K562 (cell line): ENCODE data around the gene UNC79. TPM values are rescaled to one million over a fixed set of nuclear protein-coding genes. Genes with fewer than 3 reads are reported as not detected.

Experiments used
- ATAC-seq: fragments of 200-7000 bp; cut with Tn5 transposase; 3 replicates; pipeline ENCODE4 v1.9.1; 2020; ENCODE audit warnings: moderate library complexity
- BruUV-seq: library from RNA; stranded (reverse); fragments of 400-500 nt; replicated peaks from 2 replicates; lab custom pipeline; 2021; lab: Mats Ljungman, UMichigan
- CTCF ChIA-PET: fragments of 300-600 bp; formaldehyde crosslinking; extraction: SDS; loops from one replicate; lab custom pipeline; 2021; ENCODE audit warnings: low intra/inter-chr PET ratio; lab: Yijun Ruan, JAX
- POLR2A ChIA-PET: fragments of 300-600, 350-650 bp; sonication (Branson Sonifier 250); formaldehyde crosslinking; extraction: SDS; loops from one replicate; lab custom pipeline; 2021; ENCODE audit warnings: antibody characterized with exemption, inconsistent platforms; lab: Yijun Ruan, JAX
- DNase-seq, 4 experiments: peaks; one replicate each; pipeline versions ENCODE4 v3.0.0 to v3.0.0-alpha.2; 2011 to 2018; ENCODE audit warnings: low spot score in 3 of 4, mixed read lengths in 3 of 4; ENCODE audit errors: extremely low read depth in 1 of 4
- FAIRE-seq: peaks from 2 replicates; lab custom pipeline; 2011; peaks lifted over from hg19 to GRCh38; lab: Jason Lieb, UNC
- H2AFZ ChIP-seq: 2 replicates; pipeline ENCODE4 v1.6.0; 2011; ENCODE audit warnings: low read depth, low read length, control low read depth, inconsistent platforms
- H3K27ac ChIP-seq: fragments of 200-600 bp; 3 replicates; pipeline ENCODE4 v1.8.0; 2011; ENCODE audit warnings: low read depth, mild to moderate bottlenecking, control low read depth, inconsistent platforms, low read length, moderate library complexity, mixed read lengths; ENCODE audit errors: extremely low read depth
- H3K27me3 ChIP-seq, 2 experiments: fragments of 300-600 bp in 1 of 2; 2 replicates in 1 of 2; 3 replicates in 1 of 2; pipeline versions ENCODE4 v1.6.0 to v1.8.0; 2011; ENCODE audit warnings: inconsistent platforms in 2 of 2, low read length in 2 of 2, mild to moderate bottlenecking in 1 of 2, mixed read lengths in 1 of 2, moderate library complexity in 1 of 2; ENCODE audit not compliant: control insufficient read depth in 2 of 2, insufficient read depth in 2 of 2
- H3K36me3 ChIP-seq: fragments of 300-600 bp; 3 replicates; pipeline ENCODE4 v1.8.0; 2011; ENCODE audit warnings: mild to moderate bottlenecking, low read length, inconsistent platforms; ENCODE audit not compliant: control insufficient read depth, insufficient read depth
- H3K4me1 ChIP-seq, 2 experiments: fragments of 200-600 bp in 1 of 2; replicated peaks in 1 of 2; 2 replicates in 1 of 2; 3 replicates in 1 of 2; pipeline versions ENCODE4 v1.5.1 to v1.8.0; 2011; ENCODE audit warnings: inconsistent platforms in 2 of 2, low read length in 2 of 2, mild to moderate bottlenecking in 1 of 2, mixed read lengths in 1 of 2, moderate library complexity in 1 of 2; ENCODE audit not compliant: control insufficient read depth in 2 of 2, insufficient read depth in 2 of 2
- H3K4me2 ChIP-seq: 2 replicates; pipeline ENCODE4 v1.6.1; 2011; ENCODE audit warnings: low read length, control low read depth, inconsistent platforms, mixed read lengths; ENCODE audit not compliant: insufficient read depth
- H3K4me3 ChIP-seq: fragments of 200-600 bp; sonication (generic), shearing (Covaris generic); 2 replicates; pipeline ENCODE4 v1.5.1; 2016; ENCODE audit warnings: control low read depth, inconsistent platforms
- H3K79me2 ChIP-seq: fragments of 200-600 bp; 3 replicates; pipeline ENCODE4 v1.8.0; 2011; ENCODE audit warnings: low read length, inconsistent platforms; ENCODE audit not compliant: control insufficient read depth, insufficient read depth
- H3K9ac ChIP-seq, 2 experiments: 2 replicates each; pipeline versions ENCODE4 v1.6.0 to v1.6.1; 2011; ENCODE audit warnings: low read depth in 2 of 2, low read length in 2 of 2, control low read depth in 1 of 2, inconsistent platforms in 1 of 2, mild to moderate bottlenecking in 1 of 2, mixed read lengths in 1 of 2; ENCODE audit not compliant: insufficient read depth in 1 of 2
- H3K9me1 ChIP-seq: one replicate; pipeline ENCODE4 v1.6.0; 2011; ENCODE audit warnings: inconsistent platforms, mild to moderate bottlenecking, low read length, moderate library complexity; ENCODE audit not compliant: control insufficient read depth, insufficient read depth
- H3K9me3 ChIP-seq: replicated peaks from 2 replicates; pipeline ENCODE4 v1.5.1; 2011; ENCODE audit warnings: low read depth, low read length, inconsistent platforms; ENCODE audit not compliant: control insufficient read depth, insufficient read depth
- H4K20me1 ChIP-seq: replicated peaks from 2 replicates; pipeline ENCODE4 v1.6.1; 2011; ENCODE audit warnings: low read length, inconsistent platforms, mixed read lengths; ENCODE audit not compliant: control insufficient read depth, insufficient read depth
- ARHGAP35 ChIP-seq: fragments of 450-650 bp; IDR thresholded peaks from 2 replicates; pipeline ENCODE4 v1.6.1; 2018; ENCODE audit not compliant: partially characterized antibody
- CHD2 ChIP-seq: IDR thresholded peaks from 2 replicates; pipeline ENCODE4 v1.6.1; 2011; ENCODE audit warnings: low read depth, low read length
- HES1 ChIP-seq: fragments of 450-650 bp; IDR thresholded peaks from 2 replicates; pipeline ENCODE4 v1.6.1; 2016; ENCODE audit warnings: low read depth, mild to moderate bottlenecking, moderate library complexity
- HMG20A ChIP-seq: fragments of 450-650 bp; formaldehyde crosslinking; conservative IDR thresholded peaks from 2 replicates; pipeline ENCODE4 v1.4.0; 2020; ENCODE audit warnings: mild to moderate bottlenecking, mixed read lengths
- MBD2 ChIP-seq: sonication (generic); IDR thresholded peaks from 2 replicates; pipeline ENCODE4 v1.6.1; 2016; ENCODE audit warnings: low read depth, borderline replicate concordance
- POLR3G ChIP-seq: IDR thresholded peaks from 2 replicates; pipeline ENCODE4 v1.6.1; 2011; ENCODE audit not compliant: insufficient read length, insufficient replicate concordance; ENCODE audit errors: extremely low read depth
- RNF2 ChIP-seq: sonication (generic); IDR thresholded peaks from 2 replicates; pipeline ENCODE4 v1.6.1; 2016
- SMAD4 ChIP-seq: fragments of 250-450 bp; sonication (Bioruptor Pico); conservative IDR thresholded peaks from 2 replicates; pipeline ENCODE4 v1.8.0; 2021; ENCODE audit warnings: inconsistent platforms, mild to moderate bottlenecking, moderate library complexity
- TCF15 ChIP-seq: fragments of 250-450 bp; sonication (Bioruptor Pico); IDR thresholded peaks from 2 replicates; pipeline ENCODE4 v1.8.0; 2022; ENCODE audit warnings: moderate library complexity, mild to moderate bottlenecking, inconsistent platforms
- ZNF347 ChIP-seq: fragments of 450-650 bp; formaldehyde crosslinking; IDR thresholded peaks from 2 replicates; pipeline ENCODE4 v1.4.0; 2020; ENCODE audit warnings: low read depth, mild to moderate bottlenecking, moderate library complexity
- ZNF592 ChIP-seq: fragments of 450-650 bp; IDR thresholded peaks from 2 replicates; pipeline ENCODE4 v1.6.1; 2017; ENCODE audit warnings: antibody characterized with exemption, mild to moderate bottlenecking
- WGBS: fragments of 100-300 bp; shearing (Covaris generic); methylation state at CpG from one replicate; pipeline ENCODE4 v1.1.6; 2016; ENCODE audit warnings: low coverage, mixed read lengths; ENCODE audit not compliant: insufficient coverage; ENCODE audit errors: missing lambda C conversion rate; 5-methylcytosine and 5-hydroxymethylcytosine counted together
- in situ Hi-C: fragments of 300-500 bp; cut with MboI; formaldehyde crosslinking; loops from 4 replicates; pipeline ENCODE4 v1.15.0; 2018; ENCODE audit warnings: inconsistent platforms, mixed read lengths
- intact Hi-C: fragments of 100-400 bp; cut with micrococcal nuclease; formaldehyde crosslinking; loops from 2 replicates; pipeline ENCODE4 v1.14.2; 2022
- polyA plus RNA-seq, 8 experiments: library from polyadenylated mRNA; depleted of rRNA in 4 of 8; stranded (reverse) in 5 of 8; unstranded in 3 of 8; fragments of >200 nt; fragmentation: Nextera tagmentation in 2 of 8; fragmentation: Illumina TruSeq in 1 of 8; extraction: Ambion mirVana in 2 of 8; extraction: Trizol in 1 of 8; gene quantifications; 2 replicates each; pipeline versions ENCODE4 v1.2.1 to v1.2.3, GENCODE V29; 2011 to 2014; ENCODE audit warnings: inconsistent platforms in 1 of 8, missing spikeins in 1 of 8
- total RNA-seq, 7 experiments: library from RNA; depleted of rRNA in 6 of 7; stranded (reverse); fragments of >200 nt in 6 of 7; fragmentation: Illumina TruSeq in 2 of 7; extraction: Trizol in 2 of 7; gene quantifications; 2 replicates each; pipeline versions ENCODE4 v1.2.1 to v1.2.3, GENCODE V29; 2011 to 2021; ENCODE audit warnings: low replicate concordance in 1 of 7

The UNC79 gene
- total and polyA plus RNA-seq, 9 of the 15 experiments (the other 6 are each of a cell fraction or from before 2014, with no cell fraction given) = under 0.01 to 0.04 (median 0.01) TPM; not detected in 6

GRCh38 chr14:93454224-93454623 lies 23.5 kb downstream of the UNC79 start:
- Histone ChIP-seq H3K9me3 (no peaks in the 10 kb centered on the region), H2AFZ (no peak overlapping the region), H3K4me2 (no peak overlapping the region), H3K36me3 (no peaks in the 10 kb centered on the region), H4K20me1 (no peaks in the 10 kb centered on the region), H3K27me3 (no peaks in the 10 kb centered on the region), H3K9me1 (no peaks in the 10 kb centered on the region), H3K4me1 (no peaks in the 10 kb centered on the region), H3K4me3 (no peak overlapping the region), H3K9ac (no peak overlapping the region), H3K79me2 (no peaks in the 10 kb centered on the region), H3K27ac (no peak overlapping the region)
- intact Hi-C loops (no loop called here), in situ Hi-C loops (no loop called here)
- 0% methylated on average over 1 of the region's 1 CpG for WGBS
- BruUV-seq = no TSS peak
- CTCF ChIA-PET = no interaction called here
- POLR2A ChIA-PET = no interaction called here
- no peak for ATAC-seq
- TF ChIP-seq HES1 = no peak
- no peak for TF ChIP-seq SMAD4 (CRISPR knock-in tag)
- no peak for TF ChIP-seq HMG20A (CRISPR knock-in tag)
- TF ChIP-seq ZNF347 (CRISPR knock-in tag) = no peak
- no peak for TF ChIP-seq RNF2
- no peak for TF ChIP-seq MBD2
- no peak for TF ChIP-seq ARHGAP35
- TF ChIP-seq TCF15 (CRISPR knock-in tag) = no peak
- no peak for TF ChIP-seq ZNF592
- TF ChIP-seq CHD2 = no peak
- no peak for TF ChIP-seq POLR3G
- FAIRE-seq = no peak
- DNase-seq = no peak
